Neural progenitor cell (in vitro differentiated cells): ENCODE data around the gene PHRF1. TPM values are rescaled to one million over a fixed set of nuclear protein-coding genes. Genes with fewer than 3 reads are reported as not detected.
A peak's percentile ranks its signal among the peaks of the same experiment; 100 is the strongest.
"Not testable (repeated sequence)": the region's sequence is repeated elsewhere in the genome, so short reads cannot be mapped to it uniquely, and the experiment has no call there.

Experiments
- DNase-seq: peaks from one replicate; pipeline ENCODE4 v3.0.0-alpha.2; 2016; ENCODE audit warnings: low spot score
- H2AFZ ChIP-seq: fragments of 200-600 bp; sonication (generic); replicated peaks from 2 replicates; pipeline ENCODE4 v1.6.1; 2016; ENCODE audit warnings: antibody characterized with exemption
- H3F3A ChIP-seq: fragments of 200-600 bp; sonication (generic); 2 replicates; pipeline ENCODE4 v1.6.1; 2016; ENCODE audit warnings: antibody characterized with exemption, low read depth
- H3K27ac ChIP-seq: fragments of 200-600 bp; sonication (generic); 2 replicates; pipeline ENCODE4 v1.5.1; 2016; ENCODE audit warnings: mild to moderate bottlenecking
- H3K27me3 ChIP-seq: fragments of 200-600 bp; sonication (generic); 2 replicates; pipeline ENCODE4 v1.6.1; 2016; ENCODE audit warnings: mild to moderate bottlenecking, moderate library complexity
- H3K36me3 ChIP-seq: fragments of 200-600 bp; sonication (generic); 2 replicates; pipeline ENCODE4 v1.5.1; 2016
- H3K4me1 ChIP-seq: fragments of 200-600 bp; sonication (generic); 2 replicates; pipeline ENCODE4 v1.6.1; 2016; ENCODE audit warnings: mixed run types
- H3K4me2 ChIP-seq: fragments of 200-600 bp; sonication (generic); 2 replicates; pipeline ENCODE4 v1.6.1; 2016
- H3K4me3 ChIP-seq: fragments of 200-600 bp; sonication (generic); 2 replicates; pipeline ENCODE4 v1.5.1; 2016
- H3K79me2 ChIP-seq: fragments of 200-600 bp; sonication (generic); 2 replicates; pipeline ENCODE4 v1.6.1; 2016; ENCODE audit warnings: low read depth
- H3K9ac ChIP-seq: fragments of 200-600 bp; sonication (generic); 2 replicates; pipeline ENCODE4 v1.6.1; 2016
- H3K9me3 ChIP-seq: fragments of 200-600 bp; sonication (generic); 2 replicates; pipeline ENCODE4 v1.5.1; 2016; ENCODE audit warnings: low read depth
- H4K20me1 ChIP-seq: fragments of 200-600 bp; sonication (generic); 2 replicates; pipeline ENCODE4 v1.6.1; 2016; ENCODE audit warnings: low read depth
- H3K27ac Mint-ChIP-seq: 3 replicates; pipeline ENCODE4 v1.8.0; 2021; ENCODE audit warnings: mixed read lengths
- H3K27me3 Mint-ChIP-seq: 2 replicates; pipeline ENCODE4 v1.8.0; 2022; ENCODE audit warnings: low read depth, mild to moderate bottlenecking, inconsistent platforms, moderate library complexity, mixed read lengths; ENCODE audit not compliant: insufficient read depth
- H3K36me3 Mint-ChIP-seq: 3 replicates; pipeline ENCODE4 v1.8.0; 2021; ENCODE audit warnings: mixed read lengths
- H3K4me1 Mint-ChIP-seq: 3 replicates; pipeline ENCODE4 v1.8.0; 2021; ENCODE audit warnings: mixed read lengths
- H3K4me3 Mint-ChIP-seq: 3 replicates; pipeline ENCODE4 v1.8.0; 2021; ENCODE audit warnings: mild to moderate bottlenecking, moderate library complexity, mixed read lengths
- H3K9me3 Mint-ChIP-seq: 3 replicates; pipeline ENCODE4 v1.8.0; 2020; ENCODE audit warnings: mixed read lengths
- EZH2 ChIP-seq: fragments of 200-600 bp; sonication (generic); IDR thresholded peaks from 2 replicates; pipeline ENCODE4 v1.6.1; 2017; ENCODE audit warnings: antibody characterized with exemption, mild to moderate bottlenecking, moderate library complexity
- EZH2phosphoT487 ChIP-seq: fragments of 200-600 bp; sonication (generic); IDR thresholded peaks from 2 replicates; pipeline ENCODE4 v1.6.1; 2017; ENCODE audit warnings: antibody characterized with exemption
- total RNA-seq: library from RNA; depleted of rRNA; stranded (reverse); fragments of >200 nt; gene quantifications from 2 replicates; pipeline ENCODE4 v1.2.3, GENCODE V29; 2015; ENCODE audit warnings: low replicate concordance
- TF ChIP-seq, protein P1 (sequence below): fragments of 200-600 bp; sonication (generic); IDR thresholded peaks from 2 replicates; pipeline ENCODE4 v1.5.1; 2017; ENCODE audit warnings: antibody characterized with exemption, mild to moderate bottlenecking

The PHRF1 gene
- total RNA-seq, 1 donor from 2014 or later, result 9.8 TPM

DNA sequence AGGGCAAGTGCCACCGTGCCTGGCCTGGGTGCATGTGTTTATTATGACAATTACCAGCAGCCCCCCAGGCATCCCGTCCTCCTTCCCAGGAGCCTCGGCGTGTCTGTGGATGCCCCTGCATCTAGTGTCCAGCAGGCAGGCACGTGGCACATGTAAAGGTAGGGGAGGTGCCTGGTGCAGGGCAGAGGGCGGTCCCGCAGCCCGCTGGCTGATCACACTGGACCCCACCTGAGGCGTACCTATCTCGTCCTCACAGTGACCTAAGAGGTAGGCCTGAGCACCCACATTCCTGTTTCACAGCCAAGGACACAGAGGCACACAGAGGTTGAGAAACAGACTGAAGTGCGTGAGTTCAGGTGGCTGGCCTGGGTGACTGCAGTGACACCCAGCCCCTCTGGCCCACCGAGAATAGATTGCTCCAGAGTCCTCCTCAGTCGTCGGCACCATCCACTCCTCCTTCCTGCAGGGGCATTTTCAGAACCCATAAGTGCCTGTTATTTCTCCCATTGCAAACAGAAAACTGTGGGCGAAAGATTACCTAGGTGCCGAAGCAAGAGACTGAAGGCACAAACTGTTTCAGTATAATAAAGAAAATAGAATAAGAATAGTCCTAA, 3.0 kb upstream of the PHRF1 start:
- no peak overlapping the region for H3K4me2 ChIP-seq
- no peak overlapping the region for H3K9ac ChIP-seq
- H3K36me3 ChIP-seq, result no peaks in the 10 kb centered on the region
- no peak overlapping the region for H3K4me3 ChIP-seq
- H3K79me2 ChIP-seq, result peaks cover 20% of the 10 kb centered on the region
- no peak overlapping the region for H3K27ac Mint-ChIP-seq
- peaks cover 15% of the 10 kb centered on the region for H3K27me3 ChIP-seq
- peaks cover 6% of the 10 kb centered on the region for H3K27me3 Mint-ChIP-seq
- H3K4me1 Mint-ChIP-seq, result peaks cover 34% of the 10 kb centered on the region
- H3K36me3 Mint-ChIP-seq, result peaks cover 4% of the 10 kb centered on the region
- TF ChIP-seq, protein P1, sequence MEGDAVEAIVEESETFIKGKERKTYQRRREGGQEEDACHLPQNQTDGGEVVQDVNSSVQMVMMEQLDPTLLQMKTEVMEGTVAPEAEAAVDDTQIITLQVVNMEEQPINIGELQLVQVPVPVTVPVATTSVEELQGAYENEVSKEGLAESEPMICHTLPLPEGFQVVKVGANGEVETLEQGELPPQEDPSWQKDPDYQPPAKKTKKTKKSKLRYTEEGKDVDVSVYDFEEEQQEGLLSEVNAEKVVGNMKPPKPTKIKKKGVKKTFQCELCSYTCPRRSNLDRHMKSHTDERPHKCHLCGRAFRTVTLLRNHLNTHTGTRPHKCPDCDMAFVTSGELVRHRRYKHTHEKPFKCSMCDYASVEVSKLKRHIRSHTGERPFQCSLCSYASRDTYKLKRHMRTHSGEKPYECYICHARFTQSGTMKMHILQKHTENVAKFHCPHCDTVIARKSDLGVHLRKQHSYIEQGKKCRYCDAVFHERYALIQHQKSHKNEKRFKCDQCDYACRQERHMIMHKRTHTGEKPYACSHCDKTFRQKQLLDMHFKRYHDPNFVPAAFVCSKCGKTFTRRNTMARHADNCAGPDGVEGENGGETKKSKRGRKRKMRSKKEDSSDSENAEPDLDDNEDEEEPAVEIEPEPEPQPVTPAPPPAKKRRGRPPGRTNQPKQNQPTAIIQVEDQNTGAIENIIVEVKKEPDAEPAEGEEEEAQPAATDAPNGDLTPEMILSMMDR, result no peak
- TF ChIP-seq EZH2, result no peak
- TF ChIP-seq EZH2phosphoT487, result no peak
- H3K9me3 Mint-ChIP-seq, result no peaks in the 10 kb centered on the region
- no peak overlapping the region for H2AFZ ChIP-seq
- H3F3A ChIP-seq, result peaks cover 58% of the 10 kb centered on the region
- H3K9me3 ChIP-seq, result no peaks in the 10 kb centered on the region
- H3K4me1 ChIP-seq, result peaks cover 38% of the 10 kb centered on the region
- DNase-seq, result no peak
- H3K27ac ChIP-seq, result no peak overlapping the region
- peaks cover 25% of the 10 kb centered on the region for H4K20me1 ChIP-seq
- peak overlapping the region; percentile 65 for H3K4me3 Mint-ChIP-seq

DNA sequence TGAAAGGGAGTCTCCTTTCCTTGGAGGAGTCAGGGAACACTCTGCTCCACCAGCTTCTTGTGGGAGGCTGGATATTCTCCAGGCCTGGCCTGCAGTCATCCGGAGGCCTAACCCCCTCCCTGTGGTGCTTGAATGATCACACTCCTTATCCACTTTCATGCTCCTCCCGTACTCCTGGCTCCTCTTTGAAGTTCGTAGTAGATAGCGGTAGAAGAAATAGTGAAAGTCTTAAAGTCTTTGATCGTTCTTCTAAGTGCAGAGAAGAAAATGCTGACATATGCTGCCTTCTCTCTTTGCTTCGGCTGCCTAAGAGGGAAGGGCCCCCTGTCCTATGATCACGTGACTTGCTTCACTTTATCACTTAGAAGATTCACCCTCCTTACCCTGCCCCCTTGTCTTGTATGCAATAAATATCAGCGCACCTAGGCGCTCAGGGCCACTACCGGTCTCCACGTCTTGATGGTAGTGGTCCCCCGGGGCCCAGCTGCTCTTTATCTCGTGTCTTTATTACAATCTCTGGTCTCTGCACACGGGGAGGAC, 2.2 kb upstream of the PHRF1 start:
- H3K27me3 Mint-ChIP-seq, DNase-seq, H3K9me3 Mint-ChIP-seq, H3K9ac ChIP-seq, H3K27ac ChIP-seq, H3K27ac Mint-ChIP-seq, H2AFZ ChIP-seq, H3K36me3 Mint-ChIP-seq, H3K9me3 ChIP-seq, H3K36me3 ChIP-seq: not testable (repeated sequence)
- peaks cover 34% of the 10 kb centered on the region for H3K4me1 Mint-ChIP-seq
- Histone ChIP-seq H3K4me1 (peaks cover 35% of the 10 kb centered on the region), H3F3A (peaks cover 55% of the 10 kb centered on the region), H4K20me1 (peaks cover 33% of the 10 kb centered on the region), H3K79me2 (peaks cover 28% of the 10 kb centered on the region), H3K4me2 (peak overlapping the region; percentile 85), H3K4me3 (peak overlapping the region; percentile 67), H3K27me3 (peaks cover 15% of the 10 kb centered on the region)
- peak overlapping the region; percentile 94 for H3K4me3 Mint-ChIP-seq

DNA sequence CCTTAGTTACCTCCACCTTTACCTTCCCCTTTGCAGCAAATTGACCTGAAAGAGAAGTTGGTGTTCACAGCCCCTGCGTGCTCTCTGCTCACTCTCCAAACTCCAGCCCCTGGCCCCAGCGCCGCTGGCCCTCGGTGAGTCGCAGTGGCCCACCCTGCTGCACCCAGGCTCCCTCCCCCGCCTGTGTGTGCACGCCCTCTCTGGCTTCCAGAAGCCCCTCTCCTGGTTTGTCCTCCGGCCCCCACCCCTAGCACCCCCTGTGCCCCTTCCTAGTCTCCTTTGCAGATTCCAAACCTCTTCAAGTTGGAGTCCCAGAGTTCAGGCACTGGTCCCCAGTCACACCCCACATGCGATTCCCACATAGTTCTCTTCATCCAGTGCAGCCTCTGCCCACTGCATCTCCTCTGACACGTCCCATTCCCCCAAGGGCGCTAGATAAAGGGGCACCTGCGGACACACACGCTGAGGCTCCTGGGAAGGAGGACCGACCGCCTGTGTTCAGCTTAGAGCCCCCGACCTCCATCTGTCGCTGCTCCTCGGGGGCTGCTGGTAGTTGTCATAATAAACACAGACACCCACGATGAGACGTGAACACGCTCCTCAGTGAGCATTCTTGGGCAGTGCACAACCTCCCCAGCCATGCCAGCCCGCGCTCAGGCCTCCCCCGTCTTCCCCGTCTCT, 1.5 kb upstream of the PHRF1 start:
- Histone ChIP-seq H2AFZ (peak overlapping the region; percentile 5), H3K27me3 (peaks cover 15% of the 10 kb centered on the region), H3K9ac (no peak overlapping the region), H4K20me1 (peaks cover 40% of the 10 kb centered on the region), H3K4me1 (peaks cover 30% of the 10 kb centered on the region), H3K4me2 (peak overlapping the region; percentile 85), H3K9me3 (no peaks in the 10 kb centered on the region), H3K27ac (no peak overlapping the region), H3K4me3 (peak overlapping the region; percentile 67), H3K79me2 (peaks cover 35% of the 10 kb centered on the region), H3K36me3 (no peaks in the 10 kb centered on the region), H3F3A (peaks cover 49% of the 10 kb centered on the region)
- DNase-seq, result no peak
- Mint-ChIP-seq H3K27ac (peak overlapping the region; percentile 46), H3K4me1 (peaks cover 41% of the 10 kb centered on the region), H3K27me3 (peaks cover 6% of the 10 kb centered on the region), H3K4me3 (peak overlapping the region; percentile 94), H3K9me3 (no peaks in the 10 kb centered on the region), H3K36me3 (peaks cover 4% of the 10 kb centered on the region)
- TF ChIP-seq EZH2, result peak; percentile 11
- TF ChIP-seq, protein P1, result no peak
